Spleen (tissue), 7 donors: ENCODE results near the gene ALG6.

Experiments used
- POLR2A ChIP-seq, 3 donors: fragments of 450-650 bp; IDR thresholded peaks; one replicate each; pipeline ENCODE4 v1.5.1; 2017; ENCODE audit warnings: antibody characterized with exemption in 3 of 3, mild to moderate bottlenecking in 1 of 3
- POLR2AphosphoS5 ChIP-seq, 3 donors: sonication (generic); formaldehyde crosslinking; IDR thresholded peaks; one replicate each; pipeline ENCODE4 v1.5.1; 2017; ENCODE audit warnings: antibody characterized with exemption in 3 of 3
- TF ChIP-seq, protein P1 (sequence below), 11 experiments: fragments of 200-600 bp in 7 of 11; fragments of 450-650 bp in 4 of 11; sonication (generic) in 4 of 11; IDR thresholded peaks in 8 of 11; conservative IDR thresholded peaks in 3 of 11; 1 replicate in 7 of 11; 2 replicates in 4 of 11; pipeline versions ENCODE4 v1.4.0 to v1.8.0; 2016 to 2021; ENCODE audit warnings: antibody characterized with exemption in 11 of 11, inconsistent platforms in 4 of 11, mild to moderate bottlenecking in 1 of 11
- donor health status: DM: no; HTN: no; CAD: no; lungs with moderate emphysema.
- donor health status: DM: no; HTN: no; CAD: no.
- donor health status: DM: no; HTN: no; CAD: no.

DNA sequence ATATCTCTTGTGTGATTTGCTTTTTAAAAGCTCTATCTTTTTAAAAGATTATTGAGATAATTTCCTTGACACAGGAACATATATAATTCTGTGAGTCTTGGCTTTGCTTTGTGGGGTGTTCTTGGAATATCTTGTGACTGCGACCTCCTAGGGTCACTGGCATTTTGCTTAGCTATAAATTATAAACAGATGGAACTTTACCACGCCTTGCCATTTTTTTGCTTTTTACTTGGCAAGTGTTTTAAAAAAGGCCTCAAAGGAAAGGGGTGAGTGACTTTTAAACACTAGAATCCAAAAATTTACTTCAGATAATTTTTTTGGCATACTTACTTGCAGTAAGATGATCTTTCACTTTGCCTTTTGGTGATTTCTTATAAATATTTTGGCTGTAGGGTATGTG is 43.6 kb downstream of the ALG6 start:
- TF ChIP-seq POLR2A (IDR thresholded peaks at IDR 0.05) (no peak), POLR2AphosphoS5 (IDR thresholded peaks at IDR 0.05) (no peak)
- TF ChIP-seq, protein P1, sequence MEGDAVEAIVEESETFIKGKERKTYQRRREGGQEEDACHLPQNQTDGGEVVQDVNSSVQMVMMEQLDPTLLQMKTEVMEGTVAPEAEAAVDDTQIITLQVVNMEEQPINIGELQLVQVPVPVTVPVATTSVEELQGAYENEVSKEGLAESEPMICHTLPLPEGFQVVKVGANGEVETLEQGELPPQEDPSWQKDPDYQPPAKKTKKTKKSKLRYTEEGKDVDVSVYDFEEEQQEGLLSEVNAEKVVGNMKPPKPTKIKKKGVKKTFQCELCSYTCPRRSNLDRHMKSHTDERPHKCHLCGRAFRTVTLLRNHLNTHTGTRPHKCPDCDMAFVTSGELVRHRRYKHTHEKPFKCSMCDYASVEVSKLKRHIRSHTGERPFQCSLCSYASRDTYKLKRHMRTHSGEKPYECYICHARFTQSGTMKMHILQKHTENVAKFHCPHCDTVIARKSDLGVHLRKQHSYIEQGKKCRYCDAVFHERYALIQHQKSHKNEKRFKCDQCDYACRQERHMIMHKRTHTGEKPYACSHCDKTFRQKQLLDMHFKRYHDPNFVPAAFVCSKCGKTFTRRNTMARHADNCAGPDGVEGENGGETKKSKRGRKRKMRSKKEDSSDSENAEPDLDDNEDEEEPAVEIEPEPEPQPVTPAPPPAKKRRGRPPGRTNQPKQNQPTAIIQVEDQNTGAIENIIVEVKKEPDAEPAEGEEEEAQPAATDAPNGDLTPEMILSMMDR (IDR thresholded peaks at IDR 0.05 in 8 of 11, conservative IDR thresholded peaks at IDR 0.05 in 3 of 11), result no peak
